ENCODE data around the gene NQO2. TPM values are rescaled to one million over a fixed set of nuclear protein-coding genes. Genes with fewer than 3 reads are reported as not detected.

NQO2 gene
- total RNA-seq, 2 donors from 2014 or later = 50.8 to 199 TPM

- no peak for DNase-seq
- WGBS, 2 experiments (ENCODE audit: insufficient coverage in 1 of 2, insufficient read length in 1 of 2) = 95 to 100% methylated on average over 2 to 8 of the region's 8 CpGs
- Histone ChIP-seq H3K4me3 (ENCODE audit: low read length) (no peak overlapping the region), H3K36me3 (ENCODE audit: control insufficient read depth, insufficient read depth, low read length) (peaks cover 11% of the 10 kb centered on the region), H3K9ac (ENCODE audit: extremely low read depth, low read length, poor library complexity, severe bottlenecking) (no peak overlapping the region), H3K9me3 (ENCODE audit: control insufficient read depth, low read length) (no peaks in the 10 kb centered on the region), H3K4me1 (ENCODE audit: control insufficient read depth, insufficient read depth, low read length) (peaks cover 11% of the 10 kb centered on the region), H3K27ac (ENCODE audit: low read depth, low read length) (no peak overlapping the region), H3K27me3 (ENCODE audit: control insufficient read depth, insufficient read depth, low read length, poor library complexity, severe bottlenecking) (no peaks in the 10 kb centered on the region)
- H3K27me3 Mint-ChIP-seq (ENCODE audit: insufficient read depth) = no peaks in the 10 kb centered on the region
- peaks cover 17% of the 10 kb centered on the region for H3K36me3 Mint-ChIP-seq (ENCODE audit: low read depth)
- TF ChIP-seq, protein P1, sequence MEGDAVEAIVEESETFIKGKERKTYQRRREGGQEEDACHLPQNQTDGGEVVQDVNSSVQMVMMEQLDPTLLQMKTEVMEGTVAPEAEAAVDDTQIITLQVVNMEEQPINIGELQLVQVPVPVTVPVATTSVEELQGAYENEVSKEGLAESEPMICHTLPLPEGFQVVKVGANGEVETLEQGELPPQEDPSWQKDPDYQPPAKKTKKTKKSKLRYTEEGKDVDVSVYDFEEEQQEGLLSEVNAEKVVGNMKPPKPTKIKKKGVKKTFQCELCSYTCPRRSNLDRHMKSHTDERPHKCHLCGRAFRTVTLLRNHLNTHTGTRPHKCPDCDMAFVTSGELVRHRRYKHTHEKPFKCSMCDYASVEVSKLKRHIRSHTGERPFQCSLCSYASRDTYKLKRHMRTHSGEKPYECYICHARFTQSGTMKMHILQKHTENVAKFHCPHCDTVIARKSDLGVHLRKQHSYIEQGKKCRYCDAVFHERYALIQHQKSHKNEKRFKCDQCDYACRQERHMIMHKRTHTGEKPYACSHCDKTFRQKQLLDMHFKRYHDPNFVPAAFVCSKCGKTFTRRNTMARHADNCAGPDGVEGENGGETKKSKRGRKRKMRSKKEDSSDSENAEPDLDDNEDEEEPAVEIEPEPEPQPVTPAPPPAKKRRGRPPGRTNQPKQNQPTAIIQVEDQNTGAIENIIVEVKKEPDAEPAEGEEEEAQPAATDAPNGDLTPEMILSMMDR (conservative IDR thresholded peaks at IDR 0.05) = no peak
- H3K4me3 Mint-ChIP-seq = no peak overlapping the region
- H3K27ac Mint-ChIP-seq = no peak overlapping the region
- no peaks in the 10 kb centered on the region for H3K9me3 Mint-ChIP-seq
- peaks cover 59% of the 10 kb centered on the region for H3K4me1 Mint-ChIP-seq
These were observed 35.9 kb upstream of the NQO2 start for GRCh38 chr6:2963756-2964155.

GRCh38 chr6:2964793-2965505 is 34.7 kb upstream of the NQO2 start:
- Mint-ChIP-seq H3K27ac (no peak overlapping the region), H3K4me1 (peaks cover 63% of the 10 kb centered on the region)

DNA sequence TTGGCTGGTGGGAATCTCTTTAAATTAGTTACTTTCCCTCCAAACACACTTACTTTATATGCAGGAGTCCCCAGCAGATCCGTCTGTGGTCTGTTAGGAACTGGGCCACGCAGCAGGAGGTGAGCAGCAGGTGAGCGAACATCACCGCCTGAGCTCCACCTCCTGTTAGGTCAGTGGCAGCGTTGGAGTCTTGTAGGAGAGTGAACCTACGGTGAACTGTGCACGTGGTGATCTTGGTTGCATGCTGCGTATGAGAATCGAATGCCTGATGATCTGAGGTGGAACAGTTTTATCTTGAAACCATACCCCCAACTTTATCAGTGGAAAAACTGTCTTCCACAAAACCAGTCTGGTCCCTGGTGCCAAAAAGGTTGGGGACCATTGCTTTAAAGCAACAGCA is 33.3 kb upstream of the NQO2 start:
- no peaks in the 10 kb centered on the region for H3K9me3 ChIP-seq (ENCODE audit: control insufficient read depth, low read length)
- no peak overlapping the region for H3K9ac ChIP-seq (ENCODE audit: extremely low read depth, low read length, poor library complexity, severe bottlenecking)
- Mint-ChIP-seq H3K9me3 (no peaks in the 10 kb centered on the region), H3K4me1 (peaks cover 52% of the 10 kb centered on the region), H3K36me3 (ENCODE audit: low read depth) (peaks cover 12% of the 10 kb centered on the region), H3K27ac (no peak overlapping the region), H3K27me3 (ENCODE audit: insufficient read depth) (no peaks in the 10 kb centered on the region), H3K4me3 (no peak overlapping the region)
- peaks cover 8% of the 10 kb centered on the region for H3K4me1 ChIP-seq (ENCODE audit: control insufficient read depth, insufficient read depth, low read length)
- H3K27ac ChIP-seq (ENCODE audit: low read depth, low read length) = no peak overlapping the region
- H3K36me3 ChIP-seq (ENCODE audit: control insufficient read depth, insufficient read depth, low read length) = peaks cover 5% of the 10 kb centered on the region
- H3K27me3 ChIP-seq (ENCODE audit: control insufficient read depth, insufficient read depth, low read length, poor library complexity, severe bottlenecking) = no peaks in the 10 kb centered on the region
- no peak overlapping the region for H3K4me3 ChIP-seq (ENCODE audit: low read length)
- 64 to 75% methylated on average over 7 to 9 of the region's 9 CpGs for WGBS, 2 experiments (ENCODE audit: insufficient coverage in 1 of 2, insufficient read length in 1 of 2)
- TF ChIP-seq, protein P1 (conservative IDR thresholded peaks at IDR 0.05) = no peak
- peak; percentile 73 for DNase-seq

More at GRCh38 chr6:2964793-2965505, 34.7 kb upstream of the NQO2 start:
- H3K36me3 Mint-ChIP-seq (ENCODE audit: low read depth) = peaks cover 14% of the 10 kb centered on the region
- Histone ChIP-seq H3K9ac (ENCODE audit: extremely low read depth, low read length, poor library complexity, severe bottlenecking) (no peak overlapping the region), H3K4me3 (ENCODE audit: low read length) (no peak overlapping the region), H3K4me1 (ENCODE audit: control insufficient read depth, insufficient read depth, low read length) (peaks cover 11% of the 10 kb centered on the region), H3K36me3 (ENCODE audit: control insufficient read depth, insufficient read depth, low read length) (peaks cover 5% of the 10 kb centered on the region), H3K9me3 (ENCODE audit: control insufficient read depth, low read length) (no peaks in the 10 kb centered on the region), H3K27ac (ENCODE audit: low read depth, low read length) (no peak overlapping the region), H3K27me3 (ENCODE audit: control insufficient read depth, insufficient read depth, low read length, poor library complexity, severe bottlenecking) (no peaks in the 10 kb centered on the region)
- no peaks in the 10 kb centered on the region for H3K9me3 Mint-ChIP-seq
- no peak overlapping the region for H3K4me3 Mint-ChIP-seq
- no peaks in the 10 kb centered on the region for H3K27me3 Mint-ChIP-seq (ENCODE audit: insufficient read depth)
- TF ChIP-seq, protein P1 (conservative IDR thresholded peaks at IDR 0.05) = no peak
- 93 to 98% methylated on average over 16 to 17 of the region's 17 CpGs for WGBS, 2 experiments (ENCODE audit: insufficient coverage in 1 of 2, insufficient read length in 1 of 2)
- DNase-seq = no peak

All from endodermal cell (in vitro differentiated cells).